KOPT-K1 (cell line): ENCODE results near the gene HMGCS1.
"Not testable (repeated sequence)": the region's sequence is repeated elsewhere in the genome, so short reads cannot be mapped to it uniquely, and the experiment has no call there.

ENCODE experiments used
- H3K27ac ChIP-seq: fragments of 200-600 bp; sonication (generic); 2 replicates; pipeline ENCODE4 v1.5.1; 2016; ENCODE audit warnings: antibody characterized with exemption, mild to moderate bottlenecking, low read depth, low read length; ENCODE audit not compliant: poor library complexity, severe bottlenecking
- H3K36me3 ChIP-seq: fragments of 200-600 bp; sonication (generic); 2 replicates; pipeline ENCODE4 v1.5.1; 2017; ENCODE audit warnings: antibody characterized with exemption, mild to moderate bottlenecking, low read length, moderate library complexity; ENCODE audit not compliant: insufficient read depth
- H3K9me3 ChIP-seq: fragments of 200-600 bp; sonication (generic); 2 replicates; pipeline ENCODE4 v1.5.1; 2017; ENCODE audit warnings: antibody characterized with exemption, low read length, mild to moderate bottlenecking; ENCODE audit not compliant: insufficient read depth, poor library complexity, severe bottlenecking

The HMGCS1 gene

GRCh38 chr5:43323488-43323887 lies 10.3 kb upstream of the HMGCS1 start:
- not testable (repeated sequence) for H3K9me3 ChIP-seq, H3K36me3 ChIP-seq, H3K27ac ChIP-seq

GRCh38 chr5:43320846-43321245 lies 7.6 kb upstream of the HMGCS1 start:
- peaks cover 4% of the 10 kb centered on the region for H3K9me3 ChIP-seq

DNA sequence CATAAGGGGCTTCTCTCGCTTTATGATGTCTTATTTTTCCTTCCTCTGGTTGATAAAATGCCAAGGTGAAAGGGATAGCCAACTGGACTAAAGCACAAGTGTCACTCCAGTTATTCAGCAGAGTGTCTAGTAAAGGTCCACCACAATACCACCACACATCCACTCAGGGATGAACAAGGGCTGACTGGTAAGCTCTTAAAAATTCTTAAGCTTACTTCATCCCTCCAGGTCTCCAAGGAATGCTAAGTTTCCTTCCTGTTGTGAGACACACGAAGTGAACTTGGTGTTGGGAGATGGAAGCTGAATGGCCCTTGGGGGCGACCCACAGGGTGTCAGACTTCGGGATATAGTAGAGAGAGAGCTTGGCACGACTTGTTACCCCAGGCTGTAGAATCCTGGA lies 3.2 kb upstream of the HMGCS1 start:
- Histone ChIP-seq H3K36me3 (peaks cover 10% of the 10 kb centered on the region; the same call in 1 of the 2 replicates), H3K9me3 (peaks cover 6% of the 10 kb centered on the region), H3K27ac (no peak overlapping the region)

More at GRCh38 chr5:43320846-43321245, 7.6 kb upstream of the HMGCS1 start:
- H3K27ac ChIP-seq, result no peak overlapping the region
- H3K36me3 ChIP-seq, result no peaks in the 10 kb centered on the region

DNA sequence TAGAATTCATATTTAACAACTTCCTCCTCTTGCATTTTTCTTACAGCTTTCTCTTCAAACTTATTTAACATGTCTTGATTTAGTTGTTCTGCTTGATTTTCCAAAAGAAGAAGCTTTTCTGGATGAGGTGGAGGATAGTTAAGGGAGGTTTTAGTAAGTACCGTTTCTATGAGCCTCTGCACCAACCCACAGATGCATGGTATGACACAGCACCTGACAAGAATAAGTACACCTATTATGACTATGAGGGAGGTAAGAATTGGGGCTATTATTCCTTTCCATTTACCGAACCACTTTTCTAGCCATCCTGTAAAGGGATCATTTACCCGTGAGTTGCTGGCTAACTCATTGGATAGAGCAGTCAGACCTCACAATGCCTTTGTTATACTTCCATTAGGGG lies 2.5 kb upstream of the HMGCS1 start:
- H3K27ac ChIP-seq, result no peak overlapping the region
- peaks cover 6% of the 10 kb centered on the region for H3K9me3 ChIP-seq

GRCh38 chr5:43315263-43315662 lies 2.1 kb upstream of the HMGCS1 start:
- Histone ChIP-seq H3K36me3 (peaks cover 22% of the 10 kb centered on the region), H3K27ac (no peak overlapping the region), H3K9me3 (peaks cover 6% of the 10 kb centered on the region)

More for the DNA sequence above, 2.5 kb upstream of the HMGCS1 start:
- H3K36me3 ChIP-seq, result peaks cover 17% of the 10 kb centered on the region

- H3K9me3 ChIP-seq, result peaks cover 6% of the 10 kb centered on the region
- H3K36me3 ChIP-seq, result peaks cover 27% of the 10 kb centered on the region
- peak overlapping the region; percentile 82 for H3K27ac ChIP-seq
These were observed 1.5 kb upstream of the HMGCS1 start for GRCh38 chr5:43314724-43315123.

DNA sequence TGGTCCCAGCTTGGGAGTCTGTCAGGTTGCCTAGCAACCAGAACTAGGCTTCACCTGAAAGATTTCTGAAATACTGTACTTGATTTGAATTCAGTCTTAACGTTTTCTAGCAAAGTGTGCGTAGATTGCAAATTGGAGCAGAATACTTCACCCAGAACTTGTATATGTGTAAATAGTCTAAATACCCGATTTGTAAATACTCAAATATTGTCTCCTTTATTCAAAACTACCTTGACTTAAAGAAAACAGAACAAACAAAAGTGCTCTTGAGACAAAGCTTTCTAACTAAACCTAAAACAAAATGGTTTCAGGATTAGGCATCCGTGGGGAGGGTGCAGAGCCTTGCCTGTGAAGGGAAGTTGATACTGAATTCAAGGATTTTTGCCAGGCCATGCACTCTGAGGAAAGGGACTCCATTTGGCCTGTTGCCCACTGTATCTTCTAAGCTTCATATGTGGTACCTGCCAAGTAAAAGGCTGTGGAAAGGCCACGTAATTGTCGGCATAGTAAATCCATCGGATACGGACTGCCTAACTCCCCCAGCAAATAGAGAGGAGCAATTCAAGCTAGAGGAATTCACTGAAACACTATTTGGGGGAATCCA lies 744 bp upstream of the HMGCS1 start:
- peak overlapping the region; percentile 82 for H3K27ac ChIP-seq
- H3K9me3 ChIP-seq, result peaks cover 6% of the 10 kb centered on the region
- H3K36me3 ChIP-seq, result peaks cover 35% of the 10 kb centered on the region

- Histone ChIP-seq H3K36me3 (peaks cover 44% of the 10 kb centered on the region), H3K9me3 (peaks cover 6% of the 10 kb centered on the region), H3K27ac (peak overlapping the region; percentile 91)
These were observed 545 bp downstream of the HMGCS1 start for GRCh38 chr5:43312699-43313034.

DNA sequence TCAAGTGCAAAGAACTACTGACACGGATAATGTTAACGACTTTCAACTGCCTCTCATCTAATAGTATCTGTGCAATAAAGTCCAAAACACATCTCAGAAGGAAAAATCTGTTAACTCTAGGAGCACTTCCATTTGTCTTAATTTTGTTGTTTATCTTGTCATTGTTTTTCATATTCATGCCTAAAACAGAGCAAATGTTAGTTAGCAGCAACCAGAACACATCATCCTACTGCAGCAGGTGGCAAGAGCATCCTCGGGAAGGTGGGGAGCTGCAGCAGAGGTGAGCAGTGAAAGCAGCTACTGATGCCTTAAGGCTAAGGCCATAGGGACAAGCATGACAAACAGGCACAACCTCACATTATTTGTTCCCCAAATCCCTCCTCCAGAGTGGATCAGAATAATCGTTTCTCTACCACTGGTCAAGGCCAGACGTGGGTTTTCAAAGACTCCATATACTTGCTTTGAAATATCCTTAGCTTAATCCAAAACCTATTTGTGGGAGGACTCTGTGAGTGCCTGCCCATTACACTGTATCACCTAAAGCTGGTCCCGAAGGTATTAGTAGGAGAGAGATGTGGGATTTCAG lies 1.0 kb downstream of the HMGCS1 start:
- H3K36me3 ChIP-seq, result peaks cover 49% of the 10 kb centered on the region
- H3K27ac ChIP-seq, result peak overlapping the region; percentile 91
- peaks cover 6% of the 10 kb centered on the region for H3K9me3 ChIP-seq

- Histone ChIP-seq H3K9me3 (no peaks in the 10 kb centered on the region), H3K27ac (peak overlapping the region; percentile 32), H3K36me3 (peaks cover 66% of the 10 kb centered on the region)
These were observed 3.6 kb downstream of the HMGCS1 start for GRCh38 chr5:43309637-43310036.

- Histone ChIP-seq H3K9me3 (no peaks in the 10 kb centered on the region), H3K27ac (no peak overlapping the region), H3K36me3 (peaks cover 71% of the 10 kb centered on the region)
These were observed 4.1 kb downstream of the HMGCS1 start for GRCh38 chr5:43309122-43309521.

DNA sequence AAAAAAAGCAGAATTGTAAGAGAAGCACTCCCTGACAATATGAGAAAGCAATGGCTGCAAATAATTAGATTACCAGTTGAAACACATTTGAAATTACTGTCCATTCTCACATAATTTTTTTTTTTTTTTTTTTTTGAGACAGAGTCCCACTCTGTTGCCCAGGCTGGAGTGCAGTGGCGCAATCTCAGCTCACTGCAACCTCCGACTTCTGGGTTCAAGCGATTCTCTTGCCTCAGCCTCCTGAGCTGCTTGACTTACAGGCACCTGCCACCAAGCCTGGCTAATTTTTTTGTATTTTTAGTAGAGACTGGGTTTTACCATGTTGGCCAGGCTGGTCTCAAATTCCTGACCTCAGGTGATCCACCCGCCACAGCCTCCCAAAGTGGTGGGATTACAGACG lies 6.3 kb downstream of the HMGCS1 start:
- H3K36me3 ChIP-seq, result peaks cover 88% of the 10 kb centered on the region
- not testable (repeated sequence) for H3K9me3 ChIP-seq, H3K27ac ChIP-seq

DNA sequence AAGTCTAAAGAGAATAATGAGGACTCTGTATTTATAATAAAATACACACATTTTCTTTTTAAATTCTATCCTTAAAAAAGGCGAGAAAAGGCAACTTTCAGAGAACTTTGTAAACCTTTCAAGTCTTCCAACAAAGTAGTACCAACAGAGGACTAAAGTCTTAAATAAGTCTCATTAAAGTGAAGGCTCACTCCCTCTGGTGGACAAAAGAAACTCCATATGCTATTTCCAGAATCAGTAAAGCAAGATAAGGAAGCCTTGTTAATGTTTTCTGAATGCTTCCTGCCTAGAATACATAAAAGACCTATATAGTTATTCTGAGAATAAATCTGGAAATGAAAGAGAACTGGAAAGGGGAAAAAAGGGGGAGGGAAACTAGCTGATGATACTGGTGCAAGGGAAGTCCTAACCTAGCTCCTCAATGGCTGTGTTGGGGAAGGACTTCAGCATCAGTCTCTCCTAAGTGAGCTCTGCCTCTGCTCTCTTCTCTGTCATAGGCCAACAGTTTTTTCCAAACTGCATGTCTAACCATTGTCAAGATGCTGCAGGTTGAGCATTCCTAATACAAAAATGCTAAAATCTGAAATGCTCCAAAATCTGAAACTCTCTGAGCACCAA lies 7.2 kb downstream of the HMGCS1 start:
- Histone ChIP-seq H3K9me3 (no peaks in the 10 kb centered on the region), H3K36me3 (peaks cover 88% of the 10 kb centered on the region), H3K27ac (no peak overlapping the region)

DNA sequence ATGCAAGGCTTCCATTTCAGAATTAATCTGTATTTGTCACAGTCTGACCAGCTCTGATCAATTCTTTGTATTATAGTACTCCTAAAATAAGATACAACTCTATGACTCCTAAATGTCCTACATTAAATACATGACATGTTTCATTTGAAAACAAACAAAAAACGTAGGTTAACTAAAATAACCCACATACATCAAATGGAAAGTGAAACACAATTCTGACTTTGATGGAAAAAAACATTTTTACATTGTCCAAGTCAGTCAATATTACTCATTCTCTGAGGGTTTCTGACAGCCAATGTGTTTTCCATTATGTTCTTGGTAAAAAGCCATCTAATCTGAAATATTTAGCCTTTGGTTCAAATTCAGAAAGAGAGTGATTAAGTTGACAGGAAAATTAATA lies 8.7 kb downstream of the HMGCS1 start:
- H3K36me3 ChIP-seq, result peaks cover 88% of the 10 kb centered on the region

DNA sequence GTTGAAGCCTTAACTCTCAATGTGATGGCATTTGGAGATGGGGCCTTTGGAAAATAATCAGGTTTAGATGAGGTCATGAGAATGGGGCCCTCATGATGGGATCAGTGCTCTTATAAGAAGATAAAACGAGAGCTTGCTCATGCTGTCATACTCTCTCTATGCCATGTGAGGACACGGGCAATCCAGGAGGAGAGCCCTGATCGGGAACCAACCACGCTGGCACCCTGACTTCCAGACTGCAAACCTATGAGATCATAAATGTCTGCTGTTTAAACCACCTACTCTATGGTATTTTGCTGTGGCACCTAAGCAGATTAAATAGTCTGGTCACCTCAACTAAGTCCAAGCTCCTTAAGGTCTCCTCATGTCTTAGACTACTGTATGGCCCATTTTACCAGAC lies 10.0 kb downstream of the HMGCS1 start:
- H3K36me3 ChIP-seq, result peaks cover 92% of the 10 kb centered on the region
- no peak overlapping the region for H3K27ac ChIP-seq
- no peaks in the 10 kb centered on the region for H3K9me3 ChIP-seq

More for the DNA sequence above, 8.7 kb downstream of the HMGCS1 start:
- Histone ChIP-seq H3K27ac (peak overlapping the region; percentile 20), H3K9me3 (no peaks in the 10 kb centered on the region)

GRCh38 chr5:43302481-43302880 lies 10.7 kb downstream of the HMGCS1 start:
- Histone ChIP-seq H3K27ac (no peak overlapping the region), H3K36me3 (peaks cover 92% of the 10 kb centered on the region), H3K9me3 (no peaks in the 10 kb centered on the region)
